Measurements from ENCODE around the gene OSBPL10.

OSBPL10 gene

DNA sequence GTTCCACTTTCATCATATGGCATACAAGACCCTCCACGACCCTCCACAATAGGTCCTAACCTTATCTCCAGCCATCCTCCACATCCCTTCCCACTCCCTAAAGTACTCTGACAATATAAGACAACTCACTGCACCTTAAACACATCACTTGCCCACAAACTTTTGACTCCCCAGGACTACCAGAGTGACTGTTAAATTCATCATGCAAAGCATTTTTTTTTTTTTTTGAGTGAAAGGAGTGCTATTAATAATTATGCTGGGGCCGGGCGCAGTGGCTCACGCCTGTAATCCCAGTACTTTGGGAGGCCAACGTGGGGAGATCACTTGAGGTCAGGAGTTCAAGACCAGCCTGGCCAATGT lies 55.8 kb downstream of the OSBPL10 start:
- no peak for DNase-seq (ENCODE audit: low read depth in 2 of 2)

DNA sequence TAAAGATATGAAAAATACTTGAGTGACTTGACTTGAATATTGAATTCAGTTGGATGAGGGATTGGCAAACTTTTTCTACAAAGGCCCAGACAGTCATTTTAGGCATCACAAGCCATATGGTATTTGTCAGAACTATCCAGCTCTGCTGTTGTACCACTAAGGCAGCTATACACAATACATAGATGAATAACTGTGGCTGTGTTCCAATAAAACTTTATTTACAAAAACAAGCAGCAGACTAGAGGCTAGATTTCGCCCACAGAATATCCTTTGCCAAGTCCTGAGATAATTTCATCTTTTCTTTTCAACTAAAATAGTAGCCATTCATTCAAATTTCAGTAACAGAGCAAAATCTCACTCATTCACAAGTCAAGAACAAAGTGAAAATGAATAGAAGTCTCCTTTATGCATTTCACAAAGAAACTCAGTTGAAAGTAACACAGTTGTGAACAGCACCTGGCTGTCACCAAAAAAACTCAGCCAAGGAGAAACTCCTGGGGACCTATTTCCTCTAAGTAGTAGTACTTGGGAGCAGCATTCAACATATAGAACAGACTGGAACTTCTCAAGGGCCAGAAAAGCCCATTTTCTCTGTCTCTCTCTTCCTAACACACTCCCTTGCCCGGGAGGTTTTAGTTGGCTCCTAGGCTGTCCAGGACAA lies 56.3 kb downstream of the OSBPL10 start:
- no peak for DNase-seq (ENCODE audit: low read depth in 2 of 2)

DNA sequence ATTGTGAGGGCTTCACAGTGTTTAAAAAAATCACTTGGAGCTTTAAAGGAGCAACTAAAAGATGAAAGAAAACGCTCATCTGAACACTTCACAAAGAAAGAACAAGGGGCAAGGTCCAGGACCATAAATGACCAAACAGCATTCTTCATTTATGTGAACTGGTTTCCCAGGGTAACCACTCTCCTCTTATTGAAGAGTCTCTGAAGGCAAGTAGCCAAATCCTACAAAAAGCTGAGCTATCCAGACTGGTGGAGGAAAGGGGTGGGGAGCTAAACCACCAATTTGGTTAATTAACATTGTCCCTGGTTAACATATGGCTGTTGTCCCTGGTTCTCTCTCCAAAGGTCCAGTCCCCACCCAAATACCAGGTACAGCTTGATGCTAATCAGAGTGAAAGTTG lies 58.1 kb downstream of the OSBPL10 start:
- no peak for DNase-seq (ENCODE audit: low read depth in 2 of 2)

- DNase-seq (ENCODE audit: low read depth in 2 of 2), result no peak
Measured at GRCh38 chr3:31921837-31922236, 59.2 kb downstream of the OSBPL10 start.

DNA sequence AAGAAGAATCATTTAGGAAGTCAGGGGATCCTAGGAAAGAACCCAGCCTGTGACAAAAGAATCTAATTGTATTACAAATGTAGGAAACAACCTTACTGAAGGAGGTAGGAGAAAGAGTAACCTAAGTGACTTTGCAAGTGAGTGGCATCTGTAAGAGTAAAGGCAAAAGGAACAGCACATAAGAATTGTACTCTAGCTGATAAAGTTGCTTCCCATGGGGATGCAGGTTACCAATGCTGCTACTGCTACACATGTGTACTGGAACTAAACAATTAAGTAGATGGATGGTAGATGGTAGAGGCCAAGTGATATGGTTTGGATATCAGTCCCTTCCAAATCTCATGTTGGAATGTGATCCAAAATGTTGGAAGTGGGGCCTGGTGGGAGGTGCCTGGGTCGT lies 60.8 kb downstream of the OSBPL10 start:
- no peak for DNase-seq (ENCODE audit: low read depth in 2 of 2)

- DNase-seq (ENCODE audit: low read depth in 2 of 2), result no peak
Measured at GRCh38 chr3:31919528-31919927, 61.5 kb downstream of the OSBPL10 start.

GRCh38 chr3:31918179-31919150 lies 62.6 kb downstream of the OSBPL10 start:
- no peak for DNase-seq (ENCODE audit: low read depth in 2 of 2)

- DNase-seq (ENCODE audit: low read depth in 2 of 2), result no peak
Measured at GRCh38 chr3:31917303-31918005, 63.6 kb downstream of the OSBPL10 start.

GRCh38 chr3:31911643-31912042 lies 69.4 kb downstream of the OSBPL10 start:
- DNase-seq (ENCODE audit: low read depth in 2 of 2), result no peak

DNA sequence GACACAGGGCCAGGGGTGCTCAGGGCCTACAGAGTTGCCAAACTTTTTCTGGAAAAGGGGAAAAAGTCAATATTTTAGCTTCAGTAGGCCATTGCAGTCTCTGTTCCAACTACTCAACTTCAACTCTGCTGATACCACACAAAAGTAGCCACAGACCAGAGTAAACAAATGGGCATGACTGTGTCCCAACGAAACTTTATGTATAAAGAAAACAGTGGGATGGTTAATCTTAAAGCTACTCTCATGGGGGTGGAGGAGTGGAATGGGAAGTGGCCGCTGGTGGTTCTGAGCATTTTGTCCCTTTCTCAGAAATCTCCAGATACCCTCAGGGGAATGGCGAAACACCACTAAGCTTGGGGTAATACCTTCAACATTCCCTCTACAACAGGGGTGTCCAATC lies 69.9 kb downstream of the OSBPL10 start:
- DNase-seq (ENCODE audit: low read depth in 2 of 2), result no peak

DNA sequence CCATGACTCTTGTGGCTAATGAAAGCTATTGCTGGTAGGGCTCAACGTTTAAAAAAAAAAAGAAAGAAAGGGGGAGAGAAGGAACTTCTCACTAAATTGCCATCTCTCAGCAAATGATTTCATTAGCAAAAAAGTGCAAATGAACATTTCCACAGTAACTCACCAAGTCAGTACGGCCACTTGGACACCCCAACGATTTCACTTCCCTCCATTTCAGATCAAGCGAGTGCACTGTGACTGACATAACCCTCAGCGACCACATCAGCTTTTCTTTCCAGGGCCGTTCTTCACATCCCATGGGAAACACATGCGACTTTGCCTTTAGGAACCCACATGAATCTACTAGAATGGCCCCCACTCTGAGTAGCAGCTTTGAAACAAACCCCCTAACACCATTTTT lies 71.6 kb downstream of the OSBPL10 start:
- DNase-seq (ENCODE audit: low read depth in 2 of 2), result no peak

DNA sequence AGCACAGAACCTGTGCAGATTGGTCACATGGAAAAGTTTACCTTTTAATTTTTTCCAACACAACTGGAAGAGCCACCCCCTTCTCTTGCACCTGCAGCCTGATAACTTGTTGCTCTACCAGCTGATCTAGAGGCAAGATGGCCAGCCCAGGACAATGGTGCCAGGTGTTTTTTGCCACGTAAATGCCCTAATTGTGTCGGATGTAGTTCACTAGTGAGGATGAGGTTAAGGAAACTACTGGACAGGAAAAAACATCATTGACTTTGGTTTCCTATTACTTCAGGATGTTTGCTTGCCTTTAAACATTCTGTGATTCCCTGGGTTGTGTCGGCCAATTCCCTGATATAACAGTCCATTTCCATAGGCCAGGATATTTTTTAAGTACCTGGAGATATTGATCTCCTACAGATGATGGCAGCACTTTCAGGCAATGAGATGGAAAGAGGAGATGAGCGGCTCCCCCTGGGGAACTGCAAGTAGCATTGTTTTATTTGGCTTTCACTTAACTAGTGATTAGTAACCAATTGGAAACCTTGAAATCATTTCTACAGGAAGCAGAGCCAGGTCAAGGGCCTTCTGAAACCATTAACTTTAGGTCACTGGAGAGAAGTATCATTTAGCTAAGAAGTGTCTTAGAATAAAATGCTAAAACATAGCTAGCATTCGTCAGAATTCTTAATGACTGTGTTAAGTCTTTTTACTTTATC lies 72.5 kb downstream of the OSBPL10 start:
- no peak for DNase-seq (ENCODE audit: low read depth in 2 of 2)

DNA sequence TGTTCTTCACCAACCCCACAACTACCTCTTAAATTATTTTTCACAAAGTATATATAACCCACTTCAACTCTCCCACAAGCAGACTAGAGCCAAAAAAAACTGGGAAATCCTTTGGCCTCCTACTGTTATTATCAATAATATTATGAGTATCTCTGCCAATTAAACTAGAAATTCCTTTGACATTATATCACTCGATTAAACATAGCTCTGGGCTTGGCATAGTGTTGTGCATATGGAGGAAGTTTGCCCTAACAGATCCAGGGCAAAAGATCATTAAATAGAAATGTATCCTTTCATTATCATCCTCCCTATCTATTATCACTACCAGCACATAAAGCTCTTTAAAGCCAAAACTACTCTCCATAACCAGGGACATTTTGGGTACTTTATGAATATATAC lies 74.9 kb downstream of the OSBPL10 start:
- DNase-seq (ENCODE audit: low read depth in 2 of 2), result no peak

DNA sequence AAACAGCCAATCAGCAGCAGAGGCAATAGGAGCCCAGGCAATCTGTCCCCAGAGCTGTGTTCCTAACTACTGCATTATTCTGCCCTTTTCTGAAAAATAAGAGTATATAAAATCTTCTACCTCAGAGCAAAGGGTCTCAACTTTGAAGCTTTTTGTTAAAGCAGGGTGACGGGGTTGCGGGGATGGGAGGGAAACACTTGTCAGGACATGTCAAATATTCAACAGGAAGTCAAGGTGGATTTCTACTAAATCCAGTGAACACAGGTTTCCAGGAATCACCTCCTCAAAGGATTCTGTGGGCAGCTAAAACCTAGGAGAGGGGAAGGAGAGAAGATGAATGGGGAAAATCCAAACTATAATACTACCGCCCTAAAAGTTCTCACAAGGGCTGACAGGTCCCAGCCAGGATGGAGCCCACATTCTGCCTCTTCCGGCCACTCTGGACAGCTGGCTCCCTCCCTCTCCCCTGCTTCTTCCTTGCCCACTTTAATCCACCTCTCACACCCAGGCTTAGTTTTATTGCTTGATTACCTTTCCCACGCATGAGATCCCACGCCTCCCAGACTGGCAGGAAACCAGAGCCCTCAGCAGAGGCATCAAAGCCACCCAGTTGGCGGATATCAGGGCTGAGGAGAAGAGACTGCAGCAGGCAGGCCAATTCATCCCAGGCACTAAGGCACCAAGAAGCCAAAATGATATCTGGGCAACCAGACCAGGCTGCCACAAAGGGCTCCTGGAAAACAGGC lies 77.2 kb downstream of the OSBPL10 start:
- DNase-seq (ENCODE audit: low read depth in 2 of 2), result no peak

DNA sequence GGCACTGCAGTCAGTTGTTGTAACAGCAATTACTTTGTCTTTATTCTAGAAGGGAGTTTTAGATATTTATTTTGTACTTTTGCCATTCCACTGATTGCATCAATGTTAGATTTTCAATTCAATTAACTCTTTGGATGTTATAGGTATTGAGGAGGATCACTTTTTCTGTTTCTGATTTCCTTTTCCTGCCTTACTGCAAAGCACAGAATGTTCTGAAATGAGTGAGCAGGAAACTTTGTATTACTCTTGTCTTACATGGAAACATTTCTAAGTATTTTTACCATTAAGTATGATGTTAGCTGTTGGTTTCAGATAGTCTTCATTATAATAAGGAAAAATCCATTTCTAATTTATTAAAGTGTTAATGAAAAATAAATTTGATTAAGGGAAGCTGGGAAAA lies 80.5 kb downstream of the OSBPL10 start:
- no peak for DNase-seq (ENCODE audit: low read depth in 2 of 2)

DNA sequence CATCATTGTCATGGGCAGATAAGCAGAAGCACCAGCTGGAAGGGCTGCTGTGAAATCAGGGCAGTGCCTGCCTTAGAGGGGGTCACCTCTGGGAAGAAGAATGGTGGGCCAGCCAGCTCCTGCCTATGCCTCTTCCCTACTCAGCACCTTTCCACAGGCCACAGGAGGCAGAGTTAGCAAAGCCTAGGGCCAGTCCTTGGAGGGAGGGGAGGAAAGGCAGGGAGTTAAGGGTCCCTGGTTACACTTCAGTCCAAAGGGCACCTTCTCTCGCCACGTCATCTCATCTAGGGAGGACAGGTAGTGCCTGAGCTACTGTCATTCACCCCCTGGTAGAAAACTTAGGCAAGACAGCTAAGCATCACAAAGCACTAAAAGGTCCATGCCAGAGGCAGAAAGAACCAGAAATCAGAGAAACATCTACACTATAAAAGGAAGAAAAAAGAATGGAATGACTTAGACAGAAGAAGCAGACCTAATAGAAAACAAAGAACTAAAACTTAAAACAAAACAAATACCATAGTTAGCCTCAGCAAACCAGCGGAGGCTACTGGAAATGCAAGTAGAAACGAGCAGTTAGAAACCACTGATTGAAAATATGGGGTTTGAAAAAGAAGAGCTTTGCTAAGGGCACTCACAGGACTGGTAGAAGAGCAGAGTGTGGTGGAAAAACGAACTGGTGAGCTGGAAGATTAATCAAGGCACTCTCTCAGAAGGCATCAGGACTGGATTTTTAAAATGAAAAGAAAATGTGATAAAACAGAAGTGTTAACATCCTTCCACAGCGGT lies 84.2 kb downstream of the OSBPL10 start:
- DNase-seq (ENCODE audit: low read depth in 2 of 2), result no peak

DNA sequence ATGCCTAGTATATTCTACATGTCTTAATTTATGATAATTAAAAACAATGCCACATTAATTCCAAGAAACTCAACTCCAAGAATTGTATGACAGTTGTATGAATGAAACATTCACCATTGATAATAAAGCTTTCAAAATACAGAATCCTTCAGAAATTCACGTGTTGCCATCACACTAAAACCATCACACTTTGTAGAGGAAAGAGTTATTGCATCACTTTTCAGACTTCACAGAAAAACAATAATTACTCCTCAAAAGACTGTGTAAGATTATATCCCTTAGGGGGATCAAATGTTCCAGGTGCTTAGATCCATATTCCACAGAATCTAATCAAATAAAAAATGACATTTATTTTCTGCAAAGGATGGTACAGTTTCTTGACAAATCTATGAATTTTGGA lies 85.0 kb downstream of the OSBPL10 start:
- no peak for DNase-seq (ENCODE audit: low read depth in 2 of 2)

DNA sequence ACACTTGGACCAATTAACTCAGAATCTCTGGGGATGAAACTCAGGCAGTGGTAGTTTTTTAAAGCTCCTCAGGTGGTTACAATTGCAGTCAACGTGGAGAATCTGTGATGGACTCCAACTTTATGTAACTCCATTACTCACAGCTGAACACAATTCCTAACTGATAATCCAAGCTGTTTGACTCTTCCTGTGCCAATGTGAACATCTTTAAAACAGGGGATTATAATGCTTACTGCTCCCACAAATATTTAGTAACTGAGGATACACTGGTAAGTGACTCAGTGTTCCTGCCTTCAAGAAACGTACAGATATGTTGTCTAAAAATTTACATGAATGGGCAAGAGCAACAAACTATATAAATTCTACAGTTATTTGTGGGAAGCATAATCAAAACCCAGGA lies 85.6 kb downstream of the OSBPL10 start:
- no peak for DNase-seq (ENCODE audit: low read depth in 2 of 2)

DNA sequence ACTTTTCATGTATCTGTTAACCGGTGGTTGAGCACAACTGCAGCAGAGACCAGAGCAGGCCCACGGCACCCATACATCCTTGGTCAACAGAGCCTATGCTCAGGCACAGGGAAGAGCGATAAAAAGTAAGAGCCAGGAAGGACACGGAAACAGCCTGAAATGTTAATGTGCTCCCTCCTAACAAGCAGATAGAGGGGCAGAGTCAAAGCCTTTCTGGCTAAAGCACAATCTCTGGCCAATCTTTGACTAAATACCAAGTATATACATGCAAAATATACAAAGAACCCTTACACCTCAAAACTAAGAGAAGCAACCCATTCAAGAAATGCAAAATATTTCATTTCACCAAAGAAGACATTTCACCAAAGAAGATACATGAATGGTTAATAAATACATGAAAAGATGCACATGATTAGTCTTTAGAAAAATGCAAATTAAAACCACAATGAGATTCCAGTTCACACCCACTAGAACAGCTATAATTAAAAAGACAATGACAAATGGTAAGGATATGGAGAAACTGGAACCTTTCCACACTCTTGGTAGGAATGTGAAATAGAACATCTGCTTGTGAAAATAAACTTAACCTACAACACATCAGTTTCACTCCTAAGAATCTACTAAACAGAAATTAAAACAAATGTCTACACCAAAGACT lies 88.0 kb downstream of the OSBPL10 start:
- no peak for DNase-seq (ENCODE audit: low read depth in 2 of 2)

DNA sequence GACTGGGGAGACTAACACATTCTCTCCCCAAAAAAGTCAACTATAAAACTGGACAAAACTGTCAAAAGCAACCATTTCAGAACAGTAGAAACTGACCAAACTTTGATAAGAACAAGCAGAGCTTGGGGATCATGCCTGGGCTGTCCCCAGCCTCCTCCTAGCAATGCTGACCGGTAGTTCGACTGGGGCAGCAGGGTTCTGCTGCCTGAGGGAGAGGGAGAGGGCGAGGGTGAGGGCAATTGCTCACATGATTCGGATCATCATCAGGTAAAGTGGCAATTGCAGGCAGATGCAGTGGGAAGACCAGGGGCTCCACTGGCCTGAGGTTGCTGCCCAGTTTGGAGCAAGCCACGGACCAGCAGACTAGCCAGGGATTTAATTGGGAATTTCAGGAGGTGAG lies 88.6 kb downstream of the OSBPL10 start:
- DNase-seq (ENCODE audit: low read depth in 2 of 2), result no peak
